T follicular helper cell (primary cell): ENCODE data around the gene PAF1.

ENCODE experiments used
- DNase-seq: peaks from one replicate; pipeline ENCODE4 v3.0.0-alpha.2; 2020; ENCODE audit warnings: low read depth

PAF1 gene

DNA sequence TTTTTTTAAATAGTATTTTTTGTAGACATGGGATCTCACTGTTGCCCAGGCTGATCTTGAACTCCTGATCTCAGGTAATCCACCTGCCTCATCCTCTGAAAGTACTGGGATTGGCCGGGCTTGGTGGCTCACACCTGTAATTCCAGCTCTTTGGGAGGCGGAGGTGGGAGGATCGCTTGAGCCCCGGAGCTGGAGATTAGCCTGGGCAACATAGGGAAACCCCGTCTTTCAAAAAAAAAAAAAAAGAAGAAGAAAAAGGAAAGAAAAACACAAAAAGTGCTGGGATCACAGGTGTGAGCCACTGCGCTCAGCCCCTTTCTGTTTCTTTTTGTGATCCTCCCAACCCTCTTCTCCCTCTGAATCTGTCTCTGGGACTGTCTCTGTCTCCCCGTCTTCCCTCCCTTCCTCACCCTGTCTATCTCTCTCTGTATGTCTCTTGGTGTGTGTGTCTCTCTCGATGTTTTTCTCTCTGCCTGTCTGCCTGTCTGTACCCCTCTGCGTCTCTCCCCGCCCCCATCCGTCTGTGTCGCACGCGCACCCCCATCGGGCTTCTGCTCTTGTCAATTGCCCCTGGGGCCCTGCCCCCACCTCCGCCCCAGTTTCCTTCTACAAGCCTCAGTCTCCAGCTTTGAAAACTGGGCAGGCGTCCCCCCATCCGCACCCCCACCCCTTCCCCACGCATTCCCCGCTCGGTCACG is 15.2 kb upstream of the PAF1 start:
- peak; percentile 85 for DNase-seq

DNA sequence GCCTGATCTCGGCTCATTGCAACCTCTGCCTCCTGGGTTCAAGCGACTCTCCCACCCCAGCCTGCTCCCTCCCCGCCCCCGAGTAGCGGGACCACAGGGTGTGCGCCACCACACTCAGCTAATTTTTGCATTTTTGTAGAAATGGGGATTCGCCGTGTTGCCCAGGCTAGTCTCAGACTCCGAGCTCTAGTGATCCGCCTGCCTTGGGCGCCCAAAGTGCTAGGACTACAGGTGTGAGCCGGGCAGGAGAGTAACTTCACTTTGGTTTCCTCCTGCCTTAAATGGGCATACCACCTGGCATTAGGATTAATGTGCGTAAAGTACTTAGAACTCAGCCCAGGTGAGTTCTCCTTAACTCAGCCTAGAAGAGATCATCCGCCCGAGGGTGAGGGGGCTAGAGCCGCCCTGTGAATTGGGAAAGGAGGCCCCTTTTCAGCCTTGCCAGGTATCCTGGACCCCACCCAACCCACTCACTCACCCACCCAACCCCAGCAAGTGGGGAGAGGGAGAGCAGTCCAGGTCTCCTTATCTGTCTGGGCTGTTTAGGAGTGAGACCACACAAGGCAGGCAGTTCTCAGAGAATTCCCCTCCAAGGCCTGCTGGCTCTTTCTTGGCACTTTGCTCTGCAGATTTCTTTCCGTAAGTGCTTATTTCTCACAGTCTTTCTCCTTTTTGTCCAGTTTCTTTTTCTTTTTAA is 14.5 kb upstream of the PAF1 start:
- DNase-seq: no peak

DNA sequence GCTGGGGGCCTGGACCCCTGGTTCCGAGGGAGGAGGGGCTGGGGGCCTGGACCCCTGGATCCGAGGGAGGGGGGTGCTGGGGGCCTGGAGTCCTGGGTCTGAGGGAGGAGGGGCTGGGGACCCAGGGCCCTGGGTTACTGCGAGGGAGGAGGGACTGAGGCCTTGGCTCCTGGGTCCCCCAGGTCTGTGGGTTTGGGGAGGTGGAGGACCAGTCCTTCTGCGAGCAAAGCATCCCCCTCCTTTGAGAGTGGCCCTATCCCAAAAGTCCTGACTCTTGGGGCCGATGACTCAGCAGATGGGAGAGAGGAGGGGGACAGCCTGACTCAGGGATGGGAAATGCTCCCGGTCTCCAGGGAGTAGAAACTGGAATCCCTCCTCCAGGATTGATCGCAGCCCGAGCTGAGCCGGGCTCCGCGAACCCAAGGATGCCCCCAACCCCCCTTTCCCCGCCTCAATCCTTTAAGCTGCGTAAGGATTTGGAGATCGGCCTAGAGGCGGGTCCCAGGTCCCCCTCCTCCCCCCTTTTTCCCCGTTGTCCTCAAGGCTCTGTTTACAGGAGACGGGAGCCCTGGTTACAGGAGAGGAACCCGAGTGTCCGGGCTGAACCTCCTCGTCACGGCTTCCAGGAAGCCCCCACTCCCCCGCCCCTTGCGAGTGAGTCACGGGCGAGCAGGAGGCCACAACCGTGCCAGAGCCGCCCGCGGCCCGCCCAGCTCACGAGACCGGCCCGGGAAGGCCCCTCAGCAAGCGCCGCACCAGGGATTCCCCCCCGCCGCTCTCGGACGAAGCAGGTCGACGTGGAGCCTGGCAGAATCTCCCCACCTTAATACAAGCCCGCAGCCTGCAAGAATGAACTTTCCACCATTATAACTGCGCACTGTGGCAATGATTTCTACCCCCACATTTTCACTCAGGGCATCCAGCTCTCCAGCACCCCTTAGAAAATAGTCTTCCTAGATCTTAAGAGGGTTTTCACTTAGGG is 12.7 kb upstream of the PAF1 start:
- DNase-seq: peak; percentile 95

DNA sequence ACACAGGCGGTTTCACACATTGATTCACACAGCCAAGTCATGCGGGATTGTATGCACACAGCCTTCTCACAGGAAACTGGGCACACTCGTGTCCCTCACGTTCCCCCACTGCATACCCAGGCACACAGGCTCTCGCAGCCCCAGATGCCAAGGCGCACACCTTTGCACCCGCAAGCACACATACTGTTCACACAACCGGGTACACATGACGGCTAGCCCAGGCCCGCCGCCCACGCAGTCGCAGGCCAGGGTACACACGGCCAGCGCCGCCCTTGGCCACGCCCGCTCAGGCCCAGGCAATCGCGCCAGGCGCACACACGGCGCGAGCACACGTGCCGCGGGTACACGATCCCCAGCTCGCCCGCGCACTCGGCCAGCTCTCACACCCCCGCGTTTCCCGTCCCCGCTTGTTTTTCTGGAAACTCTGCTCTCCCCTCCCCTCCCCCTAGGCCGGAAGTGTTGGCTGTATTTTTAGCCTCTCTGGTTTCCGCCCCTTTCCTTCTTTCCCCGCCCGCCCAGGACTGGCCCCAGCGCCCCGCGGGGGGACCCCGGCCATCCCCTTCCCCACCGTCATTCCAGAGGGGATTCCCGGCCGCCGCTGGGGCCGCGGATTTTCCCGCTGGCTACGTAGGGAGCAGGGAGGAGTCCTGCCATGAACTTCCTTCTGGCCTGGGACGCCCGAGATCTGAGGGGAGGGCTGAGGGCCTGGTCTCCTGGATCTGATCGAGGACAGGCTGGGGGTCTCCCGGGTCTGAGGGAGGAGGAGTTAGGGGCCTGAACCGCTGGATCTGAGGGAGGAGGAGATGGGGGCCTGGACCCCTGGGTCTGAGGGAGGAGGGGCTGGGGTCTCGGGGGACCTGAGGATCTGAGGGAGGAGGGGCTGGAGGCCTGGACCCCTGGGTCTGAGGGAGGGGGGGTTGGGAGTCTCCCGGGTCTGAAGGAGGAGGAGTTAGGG is 11.7 kb upstream of the PAF1 start:
- DNase-seq: peak; percentile 74

DNA sequence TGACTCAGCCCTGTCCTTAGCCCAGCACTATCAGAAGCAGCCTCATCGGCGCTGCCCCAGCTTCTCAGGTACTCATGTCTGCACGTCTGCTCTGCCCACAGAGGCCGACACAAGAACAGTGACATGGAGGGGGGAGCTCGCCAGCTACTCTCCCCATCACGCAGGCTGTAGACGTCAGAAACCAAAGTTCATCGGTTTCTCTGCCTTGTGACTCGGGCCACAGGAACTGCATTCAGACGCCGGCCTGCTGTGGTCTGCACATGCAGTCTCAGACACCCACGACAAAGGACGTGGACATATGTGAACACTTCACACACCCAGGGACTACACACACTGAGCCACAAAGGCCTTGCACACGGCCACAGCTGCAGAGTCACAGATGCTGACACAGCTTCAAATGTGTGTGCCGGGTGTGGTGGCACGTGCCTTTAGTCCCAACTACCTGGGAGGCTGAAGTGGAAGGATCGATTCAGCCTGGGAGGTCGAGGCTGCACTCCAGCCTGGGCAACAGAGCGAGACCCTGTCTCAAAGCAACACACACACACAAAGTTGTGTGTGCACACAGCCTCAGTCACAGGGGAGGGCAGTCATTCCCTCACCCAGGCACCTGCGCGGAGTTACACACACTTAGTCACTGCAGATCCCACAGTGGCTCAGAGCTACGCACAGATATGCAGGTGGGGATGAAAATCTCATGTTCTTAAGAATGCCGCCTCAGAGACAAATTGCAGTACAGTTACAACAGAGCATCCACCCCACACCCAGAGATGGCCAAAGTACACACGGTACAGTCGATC is 10.8 kb upstream of the PAF1 start:
- DNase-seq: peak; percentile 83

DNA sequence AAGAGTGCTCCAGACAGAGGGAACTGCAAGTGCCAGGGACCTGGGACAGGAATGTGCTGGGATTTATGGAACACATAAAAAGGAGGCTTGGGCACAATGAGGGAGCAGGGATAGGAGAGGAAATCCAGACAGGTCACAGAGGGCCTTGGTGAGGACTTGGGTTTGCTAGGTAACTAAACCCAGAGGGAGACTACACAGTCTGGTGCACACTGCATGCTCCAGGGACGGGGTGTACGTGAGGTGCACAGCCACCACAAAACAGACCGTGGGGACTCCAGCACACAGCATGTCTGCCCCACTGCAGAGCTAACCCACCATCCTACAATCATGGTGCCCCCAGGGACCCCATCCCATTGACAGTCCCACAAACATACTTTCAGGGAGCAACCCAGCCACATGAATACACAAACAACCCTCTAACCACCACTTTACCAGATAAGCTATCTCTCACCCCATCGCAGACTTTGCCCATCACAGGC is 10.2 kb upstream of the PAF1 start:
- DNase-seq: no peak

DNA sequence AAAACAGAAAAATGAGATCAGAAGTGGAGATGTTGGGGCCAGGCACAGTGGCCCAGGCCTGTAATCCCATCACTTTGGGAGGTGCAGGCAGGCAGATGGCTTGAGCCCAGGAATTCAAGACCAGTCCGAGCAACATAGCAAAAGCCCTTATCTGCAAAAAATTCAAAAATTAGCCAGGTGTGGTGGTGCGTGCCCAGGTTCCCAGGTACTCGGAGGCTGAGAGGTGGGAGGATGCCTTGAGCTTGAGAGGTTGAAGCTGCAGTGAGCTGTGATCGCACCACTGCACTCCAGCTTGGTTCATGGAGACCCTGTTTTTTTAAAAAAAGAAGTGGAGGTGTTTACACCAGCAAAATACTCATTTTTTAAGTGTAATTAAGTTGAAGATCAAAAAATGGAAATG is 9.2 kb upstream of the PAF1 start:
- DNase-seq: no peak

DNA sequence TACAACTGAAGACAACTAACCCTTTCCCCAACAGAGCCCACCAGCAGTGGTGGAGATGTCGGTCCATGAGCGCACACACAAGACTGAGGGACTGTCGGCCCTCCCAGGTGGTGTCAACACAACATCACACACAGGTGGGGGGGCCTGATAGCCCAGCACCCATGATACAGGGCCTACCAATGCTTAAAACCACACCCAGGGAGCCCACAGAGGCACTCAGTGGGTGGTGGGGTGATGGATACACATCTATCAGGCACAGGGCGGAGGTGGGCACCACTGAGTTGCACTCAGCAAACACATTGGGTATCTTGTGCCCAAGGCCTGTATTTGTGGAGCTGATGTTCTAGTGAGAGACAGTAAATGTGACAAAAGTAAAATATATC is 8.8 kb upstream of the PAF1 start:
- no peak for DNase-seq

DNA sequence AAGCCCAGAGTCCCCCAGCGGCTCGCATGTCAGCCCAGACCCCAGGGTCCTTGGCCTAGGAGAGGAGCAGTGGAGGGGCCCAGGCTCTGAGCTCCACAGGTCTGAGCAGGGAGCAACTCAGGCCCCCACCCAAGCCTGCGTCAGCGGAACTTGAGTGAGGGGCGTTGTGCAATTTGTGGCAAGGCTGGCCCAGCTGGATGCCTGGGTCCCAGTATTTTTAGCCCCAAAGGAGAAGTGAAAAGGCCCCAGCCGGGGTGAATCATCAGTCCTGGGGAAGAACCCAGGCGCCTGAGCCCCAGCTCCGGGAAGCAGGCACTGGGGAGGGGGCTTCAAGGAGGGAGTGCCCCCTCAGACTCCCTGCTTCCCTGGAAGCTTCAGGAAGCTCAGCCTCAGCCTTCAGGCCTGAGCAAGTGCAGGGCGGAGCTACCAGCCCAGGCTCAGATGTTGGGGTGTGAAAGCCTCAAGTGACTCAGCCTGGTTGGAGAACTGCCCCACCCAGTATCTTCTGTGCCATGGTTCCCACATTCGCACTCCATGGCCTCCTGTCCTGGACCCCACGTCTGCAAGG is 7.5 kb upstream of the PAF1 start:
- DNase-seq: no peak

DNA sequence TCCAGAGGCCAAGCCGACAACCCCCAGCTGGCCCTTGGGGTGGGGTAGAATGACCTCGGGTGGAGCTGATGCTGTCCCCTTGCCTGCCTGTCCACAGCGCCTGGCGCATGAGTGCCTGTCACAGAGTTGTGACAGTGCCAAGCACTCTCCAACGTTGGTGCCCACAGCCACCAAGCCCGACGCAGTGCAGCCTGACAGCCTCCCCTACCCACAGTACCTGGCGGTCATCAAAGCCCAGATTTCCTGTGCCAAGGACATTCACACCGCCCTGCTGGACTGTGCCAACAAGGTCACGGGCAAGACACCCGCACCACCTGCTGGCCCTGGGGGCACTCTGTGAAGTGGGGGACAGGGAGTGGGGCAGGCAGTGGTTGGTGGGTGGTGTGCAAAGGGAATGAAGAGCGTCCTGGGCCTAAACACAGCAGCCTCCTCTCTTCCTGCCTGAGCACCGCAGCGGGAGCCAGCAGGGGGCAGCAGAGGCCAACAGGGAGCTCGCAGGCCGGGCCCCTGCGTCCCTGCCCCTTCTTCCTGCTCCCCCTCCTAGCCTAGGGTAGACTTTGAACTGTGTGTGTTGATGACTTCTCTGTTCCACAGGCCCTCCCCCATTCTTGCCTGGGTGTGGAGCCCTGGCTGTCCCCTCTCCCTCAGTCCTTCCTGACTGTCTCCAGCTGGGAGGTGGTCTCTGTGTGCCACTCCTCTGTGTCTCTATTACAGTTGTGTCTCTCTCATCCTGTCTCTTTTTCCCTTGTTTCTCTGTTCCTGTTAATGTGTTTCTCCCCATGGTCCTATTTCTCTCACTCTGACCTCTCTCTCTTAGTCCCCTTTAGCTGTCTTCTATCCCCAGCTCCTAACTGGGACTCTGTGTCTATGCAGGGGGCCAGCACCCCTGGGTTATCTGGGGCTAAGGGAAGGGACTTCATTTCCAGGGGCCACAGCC is 6.7 kb upstream of the PAF1 start:
- peak; percentile 90 for DNase-seq

DNA sequence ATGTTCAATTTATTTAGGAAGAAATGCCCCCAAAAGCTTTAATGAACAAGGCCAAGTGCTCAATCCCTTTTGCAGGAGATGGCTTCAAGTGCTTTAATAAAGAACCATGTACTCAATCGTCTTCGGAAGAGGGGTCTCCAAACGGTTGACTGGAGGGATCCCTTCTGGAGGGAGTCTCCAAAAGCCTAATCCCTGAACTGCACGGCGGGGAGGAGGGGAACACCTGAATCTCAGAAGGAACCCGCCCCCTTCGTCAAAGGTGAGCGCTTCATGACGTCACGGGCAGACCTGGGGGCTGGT is 505 bp downstream of the PAF1 start:
- peak; percentile 87 for DNase-seq

DNA sequence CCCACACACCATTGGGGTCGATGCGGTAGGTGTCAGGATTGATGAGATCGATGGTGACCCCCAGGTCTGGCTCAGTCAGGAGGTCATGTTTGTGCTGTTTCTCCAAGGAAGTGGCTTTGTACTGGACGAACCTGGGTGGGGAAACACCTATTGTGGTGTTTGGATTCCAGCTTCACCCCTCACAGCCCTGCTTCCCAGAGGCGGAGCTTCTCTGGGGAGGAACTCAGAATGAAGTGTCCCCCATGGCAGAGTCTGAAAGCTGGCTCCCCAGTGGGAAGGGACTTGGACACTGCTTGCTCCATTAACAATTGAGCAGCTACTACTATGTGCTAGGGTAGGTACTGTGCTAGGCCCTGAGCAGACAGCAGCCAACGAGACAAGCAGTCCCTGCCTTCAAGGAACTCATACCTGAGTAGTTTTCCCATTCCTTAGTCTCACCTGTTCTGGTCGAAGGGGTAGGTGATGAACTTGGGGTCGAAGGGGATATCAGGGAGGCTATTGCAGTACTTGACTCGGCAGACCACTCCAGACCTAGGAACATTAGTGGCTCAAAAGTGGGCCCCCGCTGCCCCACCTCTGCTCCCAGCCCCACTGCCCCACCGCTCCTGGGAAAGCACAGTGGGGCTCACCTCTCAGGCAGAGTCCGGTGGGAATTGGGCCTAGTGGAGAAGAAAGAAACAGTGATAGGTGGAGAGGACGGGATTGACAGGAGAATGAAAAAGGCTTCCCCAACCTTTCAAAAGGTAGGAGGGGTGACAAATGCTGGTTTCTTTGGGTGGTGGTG is 1.1 kb downstream of the PAF1 start:
- DNase-seq: no peak

DNA sequence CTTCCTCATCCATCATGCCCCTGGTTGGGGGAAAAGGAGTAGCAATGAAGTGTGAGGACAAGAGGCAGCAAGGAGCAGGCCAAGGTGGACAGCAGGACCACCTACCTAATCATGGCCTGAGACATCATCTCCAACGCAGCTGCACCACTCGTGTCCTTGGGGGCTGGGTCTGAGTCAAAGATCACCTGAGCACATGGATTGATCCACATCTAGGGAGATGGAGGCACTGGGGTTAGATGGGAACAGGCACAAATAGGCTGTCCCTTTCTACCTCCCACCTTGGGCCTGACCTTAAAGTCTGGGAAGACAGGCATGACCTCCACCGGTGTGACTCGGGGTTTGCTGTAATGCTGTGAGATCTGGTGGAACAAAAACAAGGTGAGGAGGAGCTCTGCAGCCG is 2.2 kb downstream of the PAF1 start:
- DNase-seq: no peak

DNA sequence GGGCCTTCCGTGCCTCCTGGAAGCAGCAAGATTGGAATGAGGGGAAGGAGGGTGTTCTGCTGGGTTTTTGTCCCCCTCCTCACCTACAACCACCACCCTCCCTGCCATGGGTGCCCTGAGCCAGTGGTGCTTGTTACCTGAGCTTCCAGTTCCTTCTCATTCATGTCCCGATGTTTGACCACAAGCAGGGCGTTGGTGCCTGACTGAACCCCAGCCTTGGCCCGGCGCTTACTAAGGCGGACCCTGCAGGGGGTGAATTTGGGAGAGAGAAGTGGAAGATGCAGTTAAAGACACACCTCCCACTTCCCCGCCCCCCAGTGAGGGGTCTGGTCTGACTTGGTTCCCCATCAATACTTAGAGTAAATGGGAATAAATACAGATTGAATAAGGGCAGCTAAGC is 4.3 kb downstream of the PAF1 start:
- no peak for DNase-seq

DNA sequence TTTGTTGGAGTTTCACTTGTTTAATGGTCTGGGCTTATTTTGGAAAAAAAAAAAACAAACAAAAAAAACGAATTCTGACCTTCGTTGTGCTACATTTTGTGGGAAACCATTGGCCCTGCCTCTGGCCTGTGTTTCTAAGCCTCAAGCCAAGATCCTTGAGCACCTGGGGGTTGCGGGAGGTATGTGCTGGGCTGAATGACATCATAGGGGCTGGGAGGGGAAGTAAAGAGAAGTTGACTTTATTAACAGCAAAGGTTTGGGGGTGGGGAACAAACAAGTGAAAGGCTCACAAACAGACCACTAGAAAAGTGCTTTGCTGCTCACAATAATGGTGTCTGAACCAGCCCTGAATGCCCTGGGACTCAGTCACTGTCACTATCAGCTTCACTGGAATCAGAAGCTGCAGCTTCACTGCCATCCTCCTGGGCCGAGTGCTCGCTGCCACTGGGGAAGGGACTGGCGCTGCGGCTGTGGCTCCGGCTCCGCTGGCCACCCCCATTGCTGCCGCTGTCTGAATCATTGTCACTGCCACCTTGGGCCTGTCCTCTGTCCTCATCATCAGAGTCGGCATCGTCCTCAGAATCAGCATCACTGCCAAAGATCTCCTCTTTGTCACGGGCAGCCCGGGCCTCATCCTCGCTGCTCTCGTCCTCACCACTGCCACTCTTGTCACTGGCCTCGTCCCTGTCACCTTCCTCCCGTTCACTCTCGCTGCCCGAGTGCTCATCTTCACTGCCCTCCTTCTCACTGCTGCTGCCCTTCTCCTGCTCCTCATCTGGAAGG is 5.1 kb downstream of the PAF1 start:
- no peak for DNase-seq

DNA sequence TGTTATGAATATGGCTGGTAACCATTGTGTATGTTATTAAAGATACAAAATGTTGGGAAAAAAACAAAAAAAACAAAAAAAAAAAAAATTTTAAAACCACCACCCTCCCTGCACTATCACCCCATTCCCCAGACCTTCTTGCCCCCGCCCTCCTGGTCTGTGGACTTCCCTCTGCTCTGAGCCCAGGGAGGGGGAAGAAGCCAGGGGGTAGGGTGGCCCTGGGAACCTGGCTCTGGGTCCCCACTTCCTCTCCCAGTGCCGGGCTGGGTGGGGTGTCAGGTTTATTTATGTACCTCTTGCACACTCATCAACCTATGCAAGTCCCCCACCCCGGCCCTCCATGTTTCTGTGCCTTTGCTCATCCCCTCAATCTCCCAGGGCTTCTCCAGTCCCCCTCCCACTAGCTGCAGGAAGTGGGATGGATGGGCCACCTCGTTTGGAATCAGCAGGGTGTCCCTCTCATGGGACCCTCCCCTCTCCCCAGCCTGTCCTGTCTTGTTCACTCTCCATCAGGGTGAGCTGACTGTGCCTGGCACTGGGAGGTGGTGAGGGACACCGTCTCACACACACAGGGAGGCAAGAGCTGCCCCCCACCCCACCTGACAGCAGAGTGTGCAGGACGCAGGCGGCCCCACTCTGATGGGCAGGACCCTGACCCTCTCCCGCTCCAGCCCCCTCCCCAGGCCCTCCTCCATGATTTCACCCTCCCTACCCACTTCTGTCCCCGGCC is 5.9 kb downstream of the PAF1 start:
- DNase-seq: no peak
